Measurements from ENCODE around the gene DCBLD1.
"Not testable (repeated sequence)": the region's sequence is repeated elsewhere in the genome, so short reads cannot be mapped to it uniquely, and the experiment has no call there.

Gene DCBLD1

DNA sequence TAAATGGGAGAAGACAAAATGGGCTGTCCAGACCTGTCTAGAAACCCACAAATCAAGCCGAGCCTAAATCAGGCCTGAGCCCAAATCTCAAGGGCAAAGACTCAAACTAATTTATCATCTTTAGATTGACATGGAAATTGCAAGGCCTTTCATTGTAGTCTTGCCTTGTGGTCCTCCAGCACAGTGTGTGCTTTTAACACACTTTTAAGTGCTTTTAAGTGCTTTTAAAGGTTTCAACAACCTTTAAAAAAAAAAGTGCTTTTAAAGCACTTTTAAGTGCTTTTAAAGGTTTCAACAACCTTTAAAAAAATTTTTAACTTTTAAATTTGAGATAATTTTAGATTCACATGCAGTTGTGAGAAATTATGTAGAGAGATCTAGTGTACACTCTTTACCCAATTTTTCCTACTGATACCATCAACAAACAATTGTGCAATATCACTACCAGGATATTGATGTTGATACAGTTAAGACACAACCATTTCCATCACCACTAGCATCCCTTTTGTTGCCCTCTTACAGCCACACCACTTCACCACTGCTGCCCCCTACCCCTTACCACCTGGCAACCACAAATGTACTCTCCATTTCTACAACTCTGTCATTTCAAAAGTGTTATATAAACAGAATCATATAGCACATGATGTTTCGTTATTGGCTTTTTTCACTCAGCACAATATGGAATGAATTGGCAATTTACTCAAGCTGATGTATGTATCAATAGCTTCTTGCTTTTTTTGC, 23.1 kb upstream of the DCBLD1 start:
- H3K4me1 ChIP-seq (ENCODE audit: insufficient read depth, low read length), result peaks cover 2% of the 10 kb centered on the region
- H3K4me3 ChIP-seq (ENCODE audit: low read length), result no peak overlapping the region
- H3K27me3 ChIP-seq (ENCODE audit: insufficient read depth, low read length), result no peaks in the 10 kb centered on the region
- H3K36me3 ChIP-seq (ENCODE audit: insufficient read depth, low read length), result no peaks in the 10 kb centered on the region
- H2AFZ ChIP-seq (ENCODE audit: low read depth, low read length), result no peak overlapping the region
- H3K9me3 ChIP-seq (ENCODE audit: low read length), result no peaks in the 10 kb centered on the region

DNA sequence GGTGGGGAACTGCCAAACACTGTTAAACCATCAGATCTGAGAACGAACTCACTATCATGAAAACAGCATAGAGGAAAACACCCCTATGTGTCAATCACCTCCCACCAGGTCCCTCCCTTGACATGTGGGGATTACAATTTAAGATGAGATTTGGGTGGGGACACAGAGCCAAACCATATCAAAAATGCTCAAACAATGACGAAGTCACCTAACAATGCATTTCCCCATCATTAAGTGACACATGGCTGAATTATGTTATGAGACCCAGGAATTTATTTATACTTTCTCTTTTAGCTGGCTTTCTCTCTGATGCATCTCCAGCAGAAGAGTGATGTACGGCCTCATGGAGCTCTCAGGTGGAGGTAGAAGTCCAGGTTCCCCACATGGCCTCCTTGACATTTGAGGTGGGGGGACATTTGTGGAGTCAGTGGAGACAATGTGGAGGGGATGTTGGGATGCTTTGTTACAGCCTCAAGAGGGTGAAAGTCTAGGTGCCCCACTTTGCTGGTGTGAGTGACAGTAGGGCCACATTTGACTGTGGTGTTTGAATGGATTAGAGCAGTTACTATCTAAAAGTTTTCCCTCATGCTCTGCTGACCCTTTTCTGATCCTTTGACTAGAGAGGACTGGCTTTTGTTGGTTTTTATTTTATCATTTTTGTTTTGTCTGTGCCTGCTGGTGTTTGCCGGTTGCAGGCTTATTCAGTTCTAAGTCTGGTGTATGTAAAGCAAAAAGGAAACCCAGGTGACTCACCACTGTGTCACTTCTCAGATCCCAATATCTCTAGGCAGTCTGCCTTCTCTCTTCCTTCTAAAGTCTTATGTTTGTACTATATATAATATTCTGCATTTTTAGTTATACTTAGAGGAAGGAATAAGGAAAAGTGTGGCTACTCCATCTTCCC, 18.5 kb upstream of the DCBLD1 start:
- no peak overlapping the region for H2AFZ ChIP-seq (ENCODE audit: low read depth, low read length)
- H3K36me3 ChIP-seq (ENCODE audit: insufficient read depth, low read length), result no peaks in the 10 kb centered on the region
- peaks cover 4% of the 10 kb centered on the region for H3K27me3 ChIP-seq (ENCODE audit: insufficient read depth, low read length)
- H3K4me1 ChIP-seq (ENCODE audit: insufficient read depth, low read length), result peaks cover 2% of the 10 kb centered on the region
- no peaks in the 10 kb centered on the region for H3K9me3 ChIP-seq (ENCODE audit: low read length)
- H3K4me3 ChIP-seq (ENCODE audit: low read length), result no peak overlapping the region

DNA sequence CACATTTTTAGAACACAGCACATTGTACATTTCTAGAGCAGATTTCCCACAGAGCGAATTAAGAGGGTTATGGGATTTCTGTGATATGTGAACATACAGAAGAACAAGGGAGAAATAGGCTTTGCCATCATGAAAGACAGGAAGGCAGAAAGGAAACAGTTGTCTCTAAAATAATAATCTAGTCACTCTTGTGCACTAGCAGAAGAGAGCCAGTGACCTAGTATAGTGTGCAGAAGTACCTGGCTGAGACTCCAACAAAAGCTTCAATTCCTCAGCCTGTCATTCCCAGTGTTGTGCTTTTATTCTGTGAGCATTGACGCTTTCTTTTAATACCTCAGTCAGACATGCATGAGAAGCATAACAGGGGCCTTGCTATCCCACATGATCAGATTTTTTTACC, 17.8 kb upstream of the DCBLD1 start:
- Histone ChIP-seq H3K4me3 (ENCODE audit: low read length) (no peak overlapping the region), H3K27me3 (ENCODE audit: insufficient read depth, low read length) (peaks cover 4% of the 10 kb centered on the region), H3K4me1 (ENCODE audit: insufficient read depth, low read length) (peaks cover 2% of the 10 kb centered on the region), H3K36me3 (ENCODE audit: insufficient read depth, low read length) (no peaks in the 10 kb centered on the region), H3K9me3 (ENCODE audit: low read length) (no peaks in the 10 kb centered on the region), H2AFZ (ENCODE audit: low read depth, low read length) (no peak overlapping the region)

DNA sequence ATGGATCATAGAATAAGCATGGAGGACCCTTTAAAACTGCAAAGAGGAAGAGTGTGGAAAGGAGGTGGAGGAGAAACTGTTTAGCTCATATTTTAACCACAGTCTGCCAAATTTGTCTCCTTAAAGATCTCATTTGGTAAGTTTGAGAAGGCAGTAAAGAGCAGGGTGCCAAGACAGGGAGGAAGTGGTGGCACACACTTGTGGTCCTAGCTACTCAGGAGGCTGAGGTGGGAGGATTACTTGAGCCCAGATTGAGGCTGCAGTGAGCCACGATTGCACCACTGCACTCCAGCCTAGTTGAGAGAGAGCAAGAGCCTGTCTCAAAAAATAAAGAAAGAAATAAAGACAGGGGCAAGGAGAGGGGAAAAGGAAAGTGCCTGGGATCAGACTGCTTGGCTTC, 16.8 kb upstream of the DCBLD1 start:
- Histone ChIP-seq H2AFZ (ENCODE audit: low read depth, low read length) (no peak overlapping the region), H3K36me3 (ENCODE audit: insufficient read depth, low read length) (no peaks in the 10 kb centered on the region), H3K4me3 (ENCODE audit: low read length) (no peak overlapping the region), H3K27me3 (ENCODE audit: insufficient read depth, low read length) (peaks cover 4% of the 10 kb centered on the region), H3K9me3 (ENCODE audit: low read length) (no peaks in the 10 kb centered on the region), H3K4me1 (ENCODE audit: insufficient read depth, low read length) (peaks cover 2% of the 10 kb centered on the region)

DNA sequence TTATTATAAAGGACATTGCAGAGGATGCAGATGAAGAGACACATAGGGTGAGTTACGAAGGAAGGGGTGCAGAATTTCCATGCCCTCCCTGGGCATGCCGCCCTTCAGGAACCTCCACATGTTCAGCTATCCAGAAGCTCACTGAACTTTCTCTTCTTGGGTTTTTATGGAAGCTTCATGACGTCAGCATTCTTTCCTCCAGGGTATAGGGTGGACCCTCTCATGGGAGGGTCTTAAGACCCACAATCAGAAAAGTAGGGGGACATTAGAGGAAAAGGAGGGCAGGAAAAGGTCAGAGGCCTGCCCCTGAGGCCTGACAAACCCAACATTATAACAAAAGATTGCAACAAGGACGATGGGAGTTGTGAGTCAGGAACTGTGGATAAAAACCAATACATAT, 14.6 kb upstream of the DCBLD1 start:
- Histone ChIP-seq H3K36me3 (ENCODE audit: insufficient read depth, low read length) (no peaks in the 10 kb centered on the region), H3K9me3 (ENCODE audit: low read length) (no peaks in the 10 kb centered on the region), H3K4me3 (ENCODE audit: low read length) (no peak overlapping the region), H2AFZ (ENCODE audit: low read depth, low read length) (no peak overlapping the region), H3K27me3 (ENCODE audit: insufficient read depth, low read length) (peaks cover 4% of the 10 kb centered on the region), H3K4me1 (ENCODE audit: insufficient read depth, low read length) (peaks cover 2% of the 10 kb centered on the region)

DNA sequence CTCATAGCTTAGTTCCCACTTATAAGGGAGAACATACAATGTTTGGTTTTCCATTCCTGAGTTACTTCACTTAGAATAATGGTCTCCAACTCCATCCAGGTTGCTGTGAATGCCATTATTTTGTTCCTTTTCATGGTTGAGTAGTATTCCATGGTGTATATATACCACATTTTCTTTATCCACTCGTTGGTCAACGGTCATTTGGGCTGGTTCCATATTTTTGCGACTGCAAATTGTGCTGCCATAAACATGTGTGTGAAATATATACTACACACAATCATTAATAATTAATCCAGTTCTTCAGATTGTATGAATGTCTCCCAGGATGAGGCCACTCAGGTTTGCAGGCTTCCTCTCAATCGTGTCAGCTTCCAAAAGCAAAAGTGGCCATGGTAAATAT, 13.9 kb upstream of the DCBLD1 start:
- not testable (repeated sequence) for H3K36me3 ChIP-seq (ENCODE audit: insufficient read depth, low read length)

DNA sequence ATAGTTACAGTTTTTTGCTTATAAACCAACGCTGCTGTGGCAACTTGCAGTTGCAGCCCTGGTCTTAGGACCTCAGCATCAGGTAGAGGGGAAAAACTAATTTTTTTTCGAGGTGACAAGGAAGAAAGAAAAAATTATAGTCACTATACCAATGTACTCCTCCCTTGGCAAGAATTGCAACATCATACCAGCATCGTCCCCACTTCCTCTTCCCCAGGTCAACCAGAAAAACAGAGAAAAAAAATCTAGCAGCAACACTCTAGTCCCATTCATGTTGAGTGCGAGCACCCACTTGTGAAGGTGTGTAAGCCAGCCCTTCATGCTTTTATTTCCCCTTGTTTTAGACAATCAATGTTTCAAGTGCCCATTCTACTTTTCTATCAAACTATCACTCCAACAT, 13.1 kb upstream of the DCBLD1 start:
- H2AFZ ChIP-seq (ENCODE audit: low read depth, low read length), result no peak overlapping the region
- no peak overlapping the region for H3K4me3 ChIP-seq (ENCODE audit: low read length)
- no peaks in the 10 kb centered on the region for H3K36me3 ChIP-seq (ENCODE audit: insufficient read depth, low read length)
- no peaks in the 10 kb centered on the region for H3K4me1 ChIP-seq (ENCODE audit: insufficient read depth, low read length)
- H3K27me3 ChIP-seq (ENCODE audit: insufficient read depth, low read length), result peaks cover 4% of the 10 kb centered on the region
- no peaks in the 10 kb centered on the region for H3K9me3 ChIP-seq (ENCODE audit: low read length)

More for the DNA sequence above, 13.9 kb upstream of the DCBLD1 start:
- H3K4me3 ChIP-seq (ENCODE audit: low read length); H3K27me3 ChIP-seq (ENCODE audit: insufficient read depth, low read length); H3K4me1 ChIP-seq (ENCODE audit: insufficient read depth, low read length); H2AFZ ChIP-seq (ENCODE audit: low read depth, low read length); H3K9me3 ChIP-seq (ENCODE audit: low read length): not testable (repeated sequence)

DNA sequence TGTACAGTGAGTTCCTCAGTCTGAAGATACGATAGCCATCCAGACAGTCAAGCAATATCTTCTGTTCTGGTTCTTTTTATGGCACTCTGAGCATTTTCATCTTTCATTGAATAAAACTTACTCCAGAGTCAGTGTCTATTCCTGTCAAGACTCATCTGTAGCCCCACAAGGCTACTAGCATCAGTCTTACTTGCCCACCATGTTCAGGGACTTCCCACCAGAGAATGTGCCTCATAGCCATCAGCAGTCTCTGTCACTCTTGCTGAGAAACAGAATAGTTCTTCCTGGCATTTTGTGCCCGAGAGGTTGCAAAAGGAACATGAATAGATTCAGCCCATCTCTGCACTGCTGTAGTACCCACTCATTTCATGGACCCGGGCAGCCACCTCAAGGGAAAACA, 12.7 kb upstream of the DCBLD1 start:
- H3K27me3 ChIP-seq (ENCODE audit: insufficient read depth, low read length), result peaks cover 4% of the 10 kb centered on the region
- H3K4me1 ChIP-seq (ENCODE audit: insufficient read depth, low read length), result no peaks in the 10 kb centered on the region
- no peaks in the 10 kb centered on the region for H3K36me3 ChIP-seq (ENCODE audit: insufficient read depth, low read length)
- H3K4me3 ChIP-seq (ENCODE audit: low read length), result no peak overlapping the region
- H2AFZ ChIP-seq (ENCODE audit: low read depth, low read length), result no peak overlapping the region
- no peaks in the 10 kb centered on the region for H3K9me3 ChIP-seq (ENCODE audit: low read length)

DNA sequence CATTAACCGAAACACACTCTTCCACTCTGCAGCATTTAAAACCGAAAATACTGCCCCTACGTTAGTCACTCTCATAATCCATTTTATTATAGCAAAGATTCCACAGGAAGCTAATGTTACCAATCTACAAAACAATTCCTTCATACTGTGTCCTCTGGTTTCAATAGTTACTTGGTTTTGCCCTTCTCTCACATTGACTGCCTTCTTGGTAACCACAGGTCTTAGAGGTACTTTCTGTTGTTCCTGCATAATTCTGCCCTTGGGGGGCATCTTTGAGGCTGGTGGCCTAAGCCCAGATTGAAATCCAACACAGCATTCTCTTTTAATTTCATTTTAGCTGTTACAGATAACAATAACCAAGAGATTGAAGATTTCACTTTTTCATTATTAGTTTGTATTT, 9.8 kb upstream of the DCBLD1 start:
- H3K4me1 ChIP-seq (ENCODE audit: insufficient read depth, low read length), result no peaks in the 10 kb centered on the region
- no peaks in the 10 kb centered on the region for H3K36me3 ChIP-seq (ENCODE audit: insufficient read depth, low read length)
- no peaks in the 10 kb centered on the region for H3K9me3 ChIP-seq (ENCODE audit: low read length)
- H3K27me3 ChIP-seq (ENCODE audit: insufficient read depth, low read length), result no peaks in the 10 kb centered on the region
- H3K4me3 ChIP-seq (ENCODE audit: low read length), result no peak overlapping the region
- no peak overlapping the region for H2AFZ ChIP-seq (ENCODE audit: low read depth, low read length)

DNA sequence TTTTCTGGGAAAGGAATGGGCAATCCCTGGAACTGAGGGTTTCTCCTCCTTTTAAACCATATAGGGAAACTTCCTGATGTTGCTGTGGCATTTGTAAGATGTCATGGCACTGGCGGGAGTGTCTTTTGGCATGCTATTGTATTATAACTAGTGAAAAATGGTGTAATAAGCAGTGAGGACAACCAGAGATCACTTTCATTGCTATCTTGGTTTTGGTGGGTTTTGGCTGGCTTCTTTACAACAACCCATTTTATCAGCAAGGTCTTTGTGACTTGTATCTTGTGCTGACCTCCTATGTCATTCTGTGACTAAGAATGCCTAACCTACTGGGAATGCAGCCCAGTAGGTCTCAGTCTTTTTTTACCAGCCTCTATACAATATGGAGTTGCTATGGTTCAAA, 9.1 kb upstream of the DCBLD1 start:
- Histone ChIP-seq H3K4me1 (ENCODE audit: insufficient read depth, low read length) (no peaks in the 10 kb centered on the region), H3K36me3 (ENCODE audit: insufficient read depth, low read length) (no peaks in the 10 kb centered on the region), H3K9me3 (ENCODE audit: low read length) (no peaks in the 10 kb centered on the region), H2AFZ (ENCODE audit: low read depth, low read length) (no peak overlapping the region), H3K4me3 (ENCODE audit: low read length) (no peak overlapping the region), H3K27me3 (ENCODE audit: insufficient read depth, low read length) (no peaks in the 10 kb centered on the region)

DNA sequence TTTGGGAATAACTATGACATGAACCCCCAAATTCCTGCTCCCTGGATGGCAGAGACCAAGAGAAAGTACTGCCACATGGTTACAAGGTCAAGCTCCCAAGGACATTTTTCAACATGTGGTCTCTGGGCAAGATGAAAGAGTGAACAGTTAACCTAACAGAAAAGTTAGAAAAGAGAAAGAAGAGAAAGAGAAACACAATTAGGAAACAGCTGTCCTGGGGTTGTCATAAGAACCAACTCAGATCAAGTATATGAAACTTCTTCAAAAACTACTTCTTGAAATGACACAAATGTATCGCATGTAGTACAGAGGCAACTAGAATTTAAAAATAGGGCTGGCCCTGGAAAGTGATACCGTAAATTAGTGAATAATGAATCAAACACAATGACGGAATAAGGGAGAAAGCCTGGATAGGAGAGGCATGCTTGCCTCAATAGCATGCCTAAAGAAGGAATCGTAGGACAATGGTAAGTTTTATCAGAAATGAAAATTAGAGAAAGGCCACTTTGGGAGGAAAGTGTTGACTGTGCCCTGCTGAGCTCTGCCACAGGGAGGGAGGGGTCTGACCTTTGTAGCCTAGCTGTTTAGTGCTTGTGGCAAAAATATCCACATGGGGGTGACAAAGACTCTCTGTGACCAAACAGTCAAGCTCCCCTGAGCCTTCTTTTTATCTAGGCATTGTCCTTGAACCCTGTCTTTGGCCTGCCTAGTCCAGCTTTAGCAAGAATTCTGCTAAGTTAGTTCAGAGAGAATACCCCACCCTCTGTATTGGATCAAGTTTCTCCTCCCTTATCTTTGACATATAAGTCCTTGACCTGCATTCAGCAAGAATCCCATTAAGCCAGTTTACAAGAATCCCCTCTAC, 4.3 kb upstream of the DCBLD1 start:
- no peaks in the 10 kb centered on the region for H3K4me1 ChIP-seq (ENCODE audit: insufficient read depth, low read length)
- no peak overlapping the region for H3K4me3 ChIP-seq (ENCODE audit: low read length)
- H3K9me3 ChIP-seq (ENCODE audit: low read length), result no peaks in the 10 kb centered on the region
- H3K36me3 ChIP-seq (ENCODE audit: insufficient read depth, low read length), result no peaks in the 10 kb centered on the region
- H2AFZ ChIP-seq (ENCODE audit: low read depth, low read length), result no peak overlapping the region
- peaks cover 12% of the 10 kb centered on the region for H3K27me3 ChIP-seq (ENCODE audit: insufficient read depth, low read length)

DNA sequence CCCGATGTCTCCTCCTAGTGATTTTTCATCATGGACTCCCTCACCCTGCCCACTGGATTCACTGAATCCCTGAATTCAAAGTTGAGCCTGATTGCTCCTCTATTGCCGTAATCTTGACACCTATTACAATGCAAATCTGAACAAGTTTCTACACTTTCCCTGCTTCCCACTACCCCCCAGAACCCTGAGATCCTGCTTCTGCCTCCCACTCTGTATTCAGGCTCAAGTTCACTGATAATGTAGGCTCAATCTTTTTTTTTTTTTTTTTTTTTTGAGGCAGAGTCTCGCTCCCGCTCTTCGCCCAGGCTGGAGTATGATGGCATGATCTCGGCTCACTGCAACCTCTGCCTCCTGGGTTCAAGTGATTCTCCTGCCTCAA, 3.6 kb upstream of the DCBLD1 start:
- Histone ChIP-seq H3K36me3 (ENCODE audit: insufficient read depth, low read length) (no peaks in the 10 kb centered on the region), H3K9me3 (ENCODE audit: low read length) (no peaks in the 10 kb centered on the region), H2AFZ (ENCODE audit: low read depth, low read length) (no peak overlapping the region), H3K27me3 (ENCODE audit: insufficient read depth, low read length) (peaks cover 12% of the 10 kb centered on the region), H3K4me1 (ENCODE audit: insufficient read depth, low read length) (no peaks in the 10 kb centered on the region), H3K4me3 (ENCODE audit: low read length) (no peak overlapping the region)

DNA sequence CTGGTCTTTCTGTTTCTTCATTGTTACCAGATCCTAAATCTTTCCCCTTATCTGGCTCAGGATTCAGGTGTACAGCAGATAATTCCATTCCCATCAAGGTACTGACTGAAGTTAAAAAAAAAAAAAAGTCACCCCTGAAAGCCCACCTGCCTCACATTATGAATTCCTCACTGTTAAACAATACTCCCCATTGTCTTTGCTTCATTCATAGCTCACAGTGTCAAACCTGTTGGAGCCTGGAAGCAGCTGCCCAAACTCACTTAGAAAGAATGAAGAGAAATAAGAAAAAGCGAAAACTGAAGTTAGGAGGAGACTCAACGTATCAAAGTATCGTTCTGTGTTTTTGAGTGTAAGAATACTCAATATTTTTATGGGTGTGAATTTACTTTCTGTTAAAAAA, 1.8 kb upstream of the DCBLD1 start:
- Histone ChIP-seq H3K4me1 (ENCODE audit: insufficient read depth, low read length) (no peaks in the 10 kb centered on the region), H3K36me3 (ENCODE audit: insufficient read depth, low read length) (no peaks in the 10 kb centered on the region), H2AFZ (ENCODE audit: low read depth, low read length) (no peak overlapping the region), H3K9me3 (ENCODE audit: low read length) (no peaks in the 10 kb centered on the region), H3K27me3 (ENCODE audit: insufficient read depth, low read length) (peaks cover 12% of the 10 kb centered on the region), H3K4me3 (ENCODE audit: low read length) (no peak overlapping the region)

Data from neuron (in vitro differentiated cells).